Cardiac muscle cell (in vitro differentiated cells and primary cell): ENCODE results near the gene PRL. TPM values are rescaled to one million over a fixed set of nuclear protein-coding genes. Genes with fewer than 3 reads are reported as not detected.

ENCODE experiments used
- DNase-seq, 2 donors: peaks; one replicate each; pipeline versions ENCODE4 v3.0.0 to v3.0.0-alpha.2; 2010 to 2017; ENCODE audit warnings: low read depth in 1 of 2, low spot score in 1 of 2
- H3K27ac ChIP-seq: fragments of 200-600 bp; sonication (generic); 2 replicates; pipeline ENCODE4 v1.5.1; 2016
- H3K27me3 ChIP-seq: fragments of 200-600 bp; sonication (generic); 2 replicates; pipeline ENCODE4 v1.6.0; 2016; ENCODE audit warnings: control low read depth
- H3K36me3 ChIP-seq: fragments of 200-600 bp; sonication (generic); 2 replicates; pipeline ENCODE4 v1.5.1; 2016; ENCODE audit warnings: control low read depth
- H3K4me1 ChIP-seq: fragments of 200-600 bp; sonication (generic); 2 replicates; pipeline ENCODE4 v1.8.1; 2017; ENCODE audit warnings: low read depth, mild to moderate bottlenecking, mixed run types
- H3K4me3 ChIP-seq: fragments of 200-600 bp; sonication (generic); 2 replicates; pipeline ENCODE4 v1.5.1; 2016; ENCODE audit warnings: mild to moderate bottlenecking
- H3K9me3 ChIP-seq: fragments of 200-600 bp; sonication (generic); 2 replicates; pipeline ENCODE4 v1.5.1; 2017; ENCODE audit warnings: low read depth, mild to moderate bottlenecking, control low read depth
- polyA plus RNA-seq: library from polyadenylated mRNA; unstranded; fragments of >200 nt; fragmentation: Nextera tagmentation; extraction: Ambion mirVana; gene quantifications from 2 replicates; pipeline ENCODE4 v1.2.1, GENCODE V29; 2016
- total RNA-seq: library from RNA; depleted of rRNA; stranded (reverse); fragments of >200 nt; gene quantifications from 2 replicates; pipeline ENCODE4 v1.2.3, GENCODE V29; 2016
- TF ChIP-seq, protein P1 (sequence below): IDR thresholded peaks from 2 replicates; pipeline ENCODE4 v1.5.1; 2012; ENCODE audit warnings: low read depth, mild to moderate bottlenecking, low read length

Gene PRL
- total and polyA plus RNA-seq, 2 experiments from 2014 or later: not detected

DNA sequence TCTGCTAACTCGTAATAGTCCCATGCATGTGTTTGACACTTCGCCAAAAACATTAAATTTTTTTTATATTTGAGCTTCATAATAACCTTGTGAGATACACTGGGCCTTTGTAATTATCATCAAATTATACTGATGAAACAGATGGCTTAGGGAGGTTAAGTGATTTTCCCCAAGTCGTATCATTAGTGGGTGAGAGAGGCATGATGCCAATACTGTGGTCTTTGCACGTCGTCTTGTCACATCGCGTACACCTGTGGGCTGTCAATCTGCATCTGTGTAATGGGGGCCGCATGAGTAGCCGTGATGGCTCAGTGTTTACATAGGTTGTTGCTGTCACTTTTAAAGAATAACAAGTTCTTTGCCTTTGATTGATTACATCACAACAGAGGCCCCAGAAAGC is 1.7 kb downstream of the PRL start:
- Histone ChIP-seq H3K27ac (no peak overlapping the region), H3K36me3 (no peaks in the 10 kb centered on the region), H3K4me3 (no peak overlapping the region), H3K4me1 (no peaks in the 10 kb centered on the region), H3K9me3 (no peaks in the 10 kb centered on the region), H3K27me3 (no peaks in the 10 kb centered on the region)
- no peak for DNase-seq
- TF ChIP-seq, protein P1, sequence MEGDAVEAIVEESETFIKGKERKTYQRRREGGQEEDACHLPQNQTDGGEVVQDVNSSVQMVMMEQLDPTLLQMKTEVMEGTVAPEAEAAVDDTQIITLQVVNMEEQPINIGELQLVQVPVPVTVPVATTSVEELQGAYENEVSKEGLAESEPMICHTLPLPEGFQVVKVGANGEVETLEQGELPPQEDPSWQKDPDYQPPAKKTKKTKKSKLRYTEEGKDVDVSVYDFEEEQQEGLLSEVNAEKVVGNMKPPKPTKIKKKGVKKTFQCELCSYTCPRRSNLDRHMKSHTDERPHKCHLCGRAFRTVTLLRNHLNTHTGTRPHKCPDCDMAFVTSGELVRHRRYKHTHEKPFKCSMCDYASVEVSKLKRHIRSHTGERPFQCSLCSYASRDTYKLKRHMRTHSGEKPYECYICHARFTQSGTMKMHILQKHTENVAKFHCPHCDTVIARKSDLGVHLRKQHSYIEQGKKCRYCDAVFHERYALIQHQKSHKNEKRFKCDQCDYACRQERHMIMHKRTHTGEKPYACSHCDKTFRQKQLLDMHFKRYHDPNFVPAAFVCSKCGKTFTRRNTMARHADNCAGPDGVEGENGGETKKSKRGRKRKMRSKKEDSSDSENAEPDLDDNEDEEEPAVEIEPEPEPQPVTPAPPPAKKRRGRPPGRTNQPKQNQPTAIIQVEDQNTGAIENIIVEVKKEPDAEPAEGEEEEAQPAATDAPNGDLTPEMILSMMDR: no peak

DNA sequence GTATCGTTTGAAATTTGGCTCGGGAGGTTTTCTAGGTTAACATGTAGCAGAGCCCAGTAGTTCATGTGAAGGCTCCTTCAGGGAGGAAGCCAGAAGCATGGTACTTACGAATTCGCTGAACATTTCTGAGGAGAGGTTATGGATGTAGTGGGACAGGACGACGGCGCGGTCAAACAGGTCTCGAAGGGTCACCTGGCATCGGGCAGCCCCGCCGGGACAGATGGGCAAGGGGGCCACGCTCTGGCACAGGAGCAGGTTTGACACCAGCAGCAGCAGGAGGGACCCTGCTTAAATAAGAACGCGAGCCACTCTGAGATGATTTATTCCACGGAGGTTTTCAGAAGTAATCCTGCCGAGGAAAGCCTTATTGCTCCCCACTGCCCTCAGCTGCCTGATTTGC is 2.5 kb downstream of the PRL start:
- H3K36me3 ChIP-seq: no peaks in the 10 kb centered on the region
- no peak overlapping the region for H3K27ac ChIP-seq
- no peak for DNase-seq
- H3K27me3 ChIP-seq: no peaks in the 10 kb centered on the region
- TF ChIP-seq, protein P1: no peak
- H3K4me1 ChIP-seq: no peaks in the 10 kb centered on the region
- no peaks in the 10 kb centered on the region for H3K9me3 ChIP-seq
- no peak overlapping the region for H3K4me3 ChIP-seq

GRCh38 chr6:22290045-22290444 is 6.8 kb downstream of the PRL start:
- no peak for DNase-seq
- Histone ChIP-seq H3K27me3 (no peaks in the 10 kb centered on the region), H3K36me3 (no peaks in the 10 kb centered on the region), H3K27ac (no peak overlapping the region), H3K9me3 (no peaks in the 10 kb centered on the region), H3K4me1 (no peaks in the 10 kb centered on the region), H3K4me3 (no peak overlapping the region)
- TF ChIP-seq, protein P1: no peak

DNA sequence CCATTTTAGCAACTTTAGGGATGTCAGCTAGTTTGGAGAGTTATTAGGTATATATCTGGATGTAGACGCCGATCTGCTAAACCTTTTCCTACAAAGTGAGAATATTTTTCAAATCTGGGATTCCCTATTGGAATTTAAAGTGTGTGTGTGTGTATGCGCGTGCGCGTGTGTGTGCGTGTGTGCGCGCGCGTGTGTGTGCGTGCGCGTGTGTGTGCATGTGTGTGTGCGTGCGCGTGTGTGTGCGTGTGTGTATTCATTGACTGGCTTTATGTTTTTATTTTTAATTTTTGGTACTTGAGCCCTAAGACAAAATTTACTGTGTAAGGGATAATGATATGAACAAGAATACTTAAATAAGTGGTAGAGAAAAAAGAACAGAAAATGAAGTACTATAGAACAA is 8.1 kb downstream of the PRL start:
- DNase-seq: no peak
- TF ChIP-seq, protein P1: no peak

DNA sequence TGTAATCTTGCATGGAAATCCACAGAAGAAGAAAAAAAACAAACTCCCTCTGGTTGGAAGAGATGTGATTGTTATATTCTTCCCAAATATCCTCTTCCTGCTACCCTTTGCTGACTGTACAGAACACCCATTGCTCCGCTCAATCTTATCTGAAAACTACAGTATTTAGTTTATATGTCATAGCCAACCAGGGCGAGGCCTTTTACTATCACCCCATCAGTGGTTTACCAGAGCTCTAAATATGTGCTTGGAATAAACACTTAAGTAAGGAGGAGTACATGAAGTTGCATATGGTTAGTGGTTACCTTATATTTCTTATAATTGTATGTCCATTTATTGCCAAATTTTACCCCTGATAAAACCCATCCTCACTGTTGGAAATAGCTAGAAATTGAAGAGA is 12.2 kb downstream of the PRL start:
- Histone ChIP-seq H3K4me3 (no peak overlapping the region), H3K9me3 (no peaks in the 10 kb centered on the region), H3K27ac (no peak overlapping the region), H3K4me1 (no peaks in the 10 kb centered on the region), H3K36me3 (no peaks in the 10 kb centered on the region), H3K27me3 (no peaks in the 10 kb centered on the region)
- DNase-seq: no peak
- TF ChIP-seq, protein P1: no peak

More for the DNA sequence above, 8.1 kb downstream of the PRL start:
- Histone ChIP-seq H3K4me3 (no peak overlapping the region), H3K27ac (no peak overlapping the region), H3K27me3 (no peaks in the 10 kb centered on the region), H3K4me1 (no peaks in the 10 kb centered on the region), H3K9me3 (no peaks in the 10 kb centered on the region), H3K36me3 (no peaks in the 10 kb centered on the region)
